CD14-positive monocyte (primary cell): ENCODE measurements around the gene KISS1. TPM values are rescaled to one million over a fixed set of nuclear protein-coding genes. Genes with fewer than 3 reads are reported as not detected.

Experiments
- DNase-seq, 3 donors: peaks; one replicate each; pipeline ENCODE4 v3.0.0-alpha.2; 2011 to 2022
- H2AFZ ChIP-seq: 2 replicates; pipeline ENCODE4 v1.6.0; 2012; ENCODE audit warnings: mild to moderate bottlenecking, low read depth, low read length, inconsistent platforms; ENCODE audit not compliant: insufficient read depth, poor library complexity, severe bottlenecking
- H3K27ac ChIP-seq, 2 donors: 1 replicate in 1 of 2; 2 replicates in 1 of 2; pipeline ENCODE4 v1.5.1; 2012 to 2013; ENCODE audit warnings: low read length in 2 of 2, control low read depth in 1 of 2, inconsistent platforms in 1 of 2, low read depth in 1 of 2, mild to moderate bottlenecking in 1 of 2
- H3K27me3 ChIP-seq, 2 donors: one replicate each; pipeline versions ENCODE4 v1.6.0 to v1.6.1; 2011 to 2013; ENCODE audit warnings: low read length in 2 of 2; ENCODE audit not compliant: control insufficient read depth in 2 of 2, insufficient read depth in 2 of 2
- H3K36me3 ChIP-seq, 2 donors: replicated peaks in 1 of 2; 1 replicate in 1 of 2; 2 replicates in 1 of 2; pipeline versions ENCODE4 v1.5.1 to v1.6.1; 2012 to 2013; ENCODE audit warnings: low read length in 2 of 2, control low read depth in 1 of 2, inconsistent platforms in 1 of 2, mild to moderate bottlenecking in 1 of 2; ENCODE audit not compliant: insufficient read depth in 2 of 2, control insufficient read depth in 1 of 2
- H3K4me1 ChIP-seq, 2 donors: 1 replicate in 1 of 2; 2 replicates in 1 of 2; pipeline versions ENCODE4 v1.5.1 to v1.6.1; 2012 to 2013; ENCODE audit warnings: low read length in 2 of 2, control low read depth in 1 of 2, inconsistent platforms in 1 of 2, mild to moderate bottlenecking in 1 of 2, moderate library complexity in 1 of 2; ENCODE audit not compliant: insufficient read depth in 2 of 2, control insufficient read depth in 1 of 2
- H3K4me2 ChIP-seq: replicated peaks from 2 replicates; pipeline ENCODE3; 2012; ENCODE audit warnings: low read length, moderate library complexity, mild to moderate bottlenecking; ENCODE audit not compliant: poor library complexity, severe bottlenecking; ENCODE audit errors: extremely low read depth
- H3K4me3 ChIP-seq, 3 experiments: fragments of 200-600 bp in 1 of 3; sonication (generic) in 1 of 3; replicated peaks in 1 of 3; 1 replicate in 2 of 3; 2 replicates in 1 of 3; pipeline ENCODE4 v1.5.1; 2011 to 2013; ENCODE audit warnings: low read length in 3 of 3, mild to moderate bottlenecking in 3 of 3, control low read depth in 2 of 3, low read depth in 2 of 3, inconsistent platforms in 1 of 3, moderate library complexity in 1 of 3
- H3K79me2 ChIP-seq: 2 replicates; pipeline ENCODE4 v1.6.0; 2012; ENCODE audit warnings: mild to moderate bottlenecking, control low read depth, inconsistent platforms, low read length, moderate library complexity; ENCODE audit not compliant: insufficient read depth
- H3K9ac ChIP-seq: 2 replicates; pipeline ENCODE4 v1.6.0; 2017; ENCODE audit warnings: low read length, mild to moderate bottlenecking; ENCODE audit not compliant: insufficient read depth, poor library complexity, severe bottlenecking
- H3K9me3 ChIP-seq, 2 donors: replicated peaks in 1 of 2; 1 replicate in 1 of 2; 2 replicates in 1 of 2; pipeline versions ENCODE4 v1.5.1 to v1.6.1; 2012 to 2013; ENCODE audit warnings: low read length in 2 of 2, control low read depth in 1 of 2; ENCODE audit not compliant: control insufficient read depth in 1 of 2, insufficient read depth in 1 of 2
- H4K20me1 ChIP-seq: 2 replicates; pipeline ENCODE4 v1.6.0; 2012; ENCODE audit warnings: mild to moderate bottlenecking, low read length, control low read depth, moderate library complexity; ENCODE audit not compliant: insufficient read depth
- H3K27ac Mint-ChIP-seq, 7 donors: one replicate each; pipeline ENCODE4 v1.8.0; 2020; ENCODE audit warnings: mild to moderate bottlenecking in 7 of 7, mixed read lengths in 7 of 7, moderate library complexity in 6 of 7, inconsistent platforms in 2 of 7
- H3K27me3 Mint-ChIP-seq, 3 donors: one replicate each; pipeline ENCODE4 v1.8.0; 2021 to 2022; ENCODE audit warnings: low read depth in 3 of 3, mild to moderate bottlenecking in 3 of 3, mixed read lengths in 3 of 3, moderate library complexity in 3 of 3, inconsistent platforms in 1 of 3
- H3K36me3 Mint-ChIP-seq, 2 donors: one replicate each; pipeline ENCODE4 v1.8.0; 2020; ENCODE audit warnings: mixed read lengths in 2 of 2, inconsistent platforms in 1 of 2, mild to moderate bottlenecking in 1 of 2
- H3K4me1 Mint-ChIP-seq: one replicate; pipeline ENCODE4 v1.8.0; 2020; ENCODE audit warnings: mild to moderate bottlenecking, mixed read lengths
- H3K4me3 Mint-ChIP-seq, 2 donors: one replicate each; pipeline ENCODE4 v1.8.0; 2020; ENCODE audit warnings: mild to moderate bottlenecking in 2 of 2, mixed read lengths in 2 of 2, moderate library complexity in 1 of 2
- H3K9me3 Mint-ChIP-seq, 7 donors: one replicate each; pipeline ENCODE4 v1.8.0; 2020 to 2022; ENCODE audit warnings: mixed read lengths in 7 of 7, mild to moderate bottlenecking in 6 of 7, moderate library complexity in 6 of 7, inconsistent platforms in 2 of 7
- CTCF ChIP-seq: fragments of 200-600 bp; IDR thresholded peaks from one replicate; pipeline ENCODE4 v1.8.0; 2022; ENCODE audit warnings: antibody characterized with exemption, mild to moderate bottlenecking
- WGBS: methylation state at CpG from one replicate; pipeline ENCODE4 v1.1.5; 2013; ENCODE audit warnings: missing lambda C conversion rate; ENCODE audit not compliant: insufficient coverage; 5-methylcytosine and 5-hydroxymethylcytosine counted together
- intact Hi-C, 2 donors: fragments of 100-400 bp; cut with micrococcal nuclease; formaldehyde crosslinking; loops; one replicate each; pipeline versions ENCODE4 v1.15.0 to v1.15.1; 2023
- polyA plus RNA-seq, 3 donors: library from polyadenylated mRNA; depleted of rRNA in 1 of 3; unstranded in 2 of 3; stranded (reverse) in 1 of 3; fragments of 300-500 nt in 2 of 3; fragments of >200 nt in 1 of 3; fragmentation: Illumina TruSeq in 2 of 3; gene quantifications; 1 replicate in 2 of 3; 2 replicates in 1 of 3; pipeline ENCODE4 v1.2.3, GENCODE V29; 2012 to 2021

The KISS1 gene
- polyA plus RNA-seq, 3 donors, result not detected

- intact Hi-C loops, result no loop called here
- peaks cover 0 to 2% (median 0%) of the 10 kb centered on the region in 7 donors for H3K9me3 Mint-ChIP-seq
- H3K36me3 ChIP-seq, result no peaks in the 10 kb centered on the region
Observed at GRCh38 chr1:204221271-204221670, 25.0 kb upstream of the KISS1 start.

DNA sequence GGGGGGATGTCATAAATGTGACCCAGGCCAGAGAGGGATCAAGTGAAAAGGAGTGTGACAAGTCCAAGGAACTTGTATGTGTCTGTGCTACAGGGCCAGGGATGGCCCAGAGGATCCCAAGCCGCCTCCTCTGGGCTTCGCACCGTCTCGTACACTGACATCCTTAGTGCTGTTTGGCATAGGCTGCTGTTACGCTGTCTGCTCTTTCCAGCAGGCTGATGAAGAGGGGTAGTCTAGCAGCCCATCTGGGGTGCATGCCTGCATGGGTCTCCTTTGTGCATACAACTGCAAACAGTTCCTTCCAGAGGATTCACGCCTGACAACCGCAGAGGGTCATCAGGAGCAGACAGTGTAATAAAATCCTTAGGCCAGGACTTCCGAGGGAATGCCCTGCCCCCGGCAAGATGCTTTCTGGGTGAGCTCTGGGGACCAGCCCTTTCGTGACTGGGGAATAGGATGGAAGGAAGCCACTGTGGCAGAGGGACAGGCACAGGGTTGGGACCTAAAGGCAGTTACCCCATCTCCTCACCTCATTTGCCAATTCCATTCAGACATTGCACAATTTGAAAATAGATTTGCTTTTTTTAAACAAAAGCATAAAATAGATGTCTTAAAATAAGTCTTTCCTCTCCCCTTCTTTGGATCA is 23.8 kb upstream of the KISS1 start:
- H3K27ac Mint-ChIP-seq, result no peak overlapping the region

More at GRCh38 chr1:204221271-204221670, 25.0 kb upstream of the KISS1 start:
- no peak for DNase-seq
- Histone ChIP-seq H3K9me3 (no peaks in the 10 kb centered on the region), H3K27ac (no peak overlapping the region), H2AFZ (no peak overlapping the region), H3K79me2 (no peaks in the 10 kb centered on the region), H4K20me1 (no peaks in the 10 kb centered on the region), H3K4me2 (no peak overlapping the region), H3K9ac (no peak overlapping the region), H3K27me3 (no peaks in the 10 kb centered on the region), H3K4me3 (no peak overlapping the region), H3K4me1 (no peaks in the 10 kb centered on the region)
- Mint-ChIP-seq H3K27ac (no peak overlapping the region), H3K4me1 (peaks cover 6% of the 10 kb centered on the region), H3K4me3 (no peak overlapping the region), H3K27me3 (peaks cover 0 to 1% (median 0%) of the 10 kb centered on the region in 3 donors), H3K36me3 (no peaks in the 10 kb centered on the region)
- no peak for TF ChIP-seq CTCF
- WGBS, result 80% methylated on average over 1 of the region's 11 CpGs

More for the DNA sequence above, 23.8 kb upstream of the KISS1 start:
- Histone ChIP-seq H2AFZ (no peak overlapping the region), H4K20me1 (no peaks in the 10 kb centered on the region), H3K79me2 (no peaks in the 10 kb centered on the region), H3K9me3 (no peaks in the 10 kb centered on the region), H3K4me2 (no peak overlapping the region), H3K9ac (no peak overlapping the region), H3K36me3 (no peaks in the 10 kb centered on the region), H3K4me1 (no peaks in the 10 kb centered on the region), H3K27ac (no peak overlapping the region), H3K27me3 (no peaks in the 10 kb centered on the region), H3K4me3 (no peak overlapping the region)
- no peak for TF ChIP-seq CTCF
- intact Hi-C loops, result loop anchor here in 1 of 2 donors (5.0 kb wide), 1 partner anchor 142 kb away; no protein-coding TSS in a partner anchor
- Mint-ChIP-seq H3K4me3 (no peak overlapping the region), H3K27me3 (peaks cover 0 to 1% (median 0%) of the 10 kb centered on the region in 3 donors), H3K4me1 (peaks cover 6% of the 10 kb centered on the region), H3K9me3 (peaks cover 0 to 2% (median 0%) of the 10 kb centered on the region in 7 donors), H3K36me3 (no peaks in the 10 kb centered on the region)
- DNase-seq, result no peak
- WGBS, result 94% methylated on average over 8 of the region's 10 CpGs
